GM12891 (cell line): Measurements from ENCODE around the gene ISG15.

Experiments used
- POLR2A ChIP-seq: IDR thresholded peaks from 2 replicates; pipeline ENCODE4 v1.6.1; 2011; ENCODE audit warnings: low read depth, low read length, control low read depth
- POLR2AphosphoS5 ChIP-seq: IDR thresholded peaks from 2 replicates; pipeline ENCODE4 v1.6.1; 2011; ENCODE audit warnings: low read depth, low read length, control low read depth
- SPI1 ChIP-seq: IDR thresholded peaks from 2 replicates; pipeline ENCODE4 v1.6.1; 2011; ENCODE audit warnings: low read depth, low read length, control low read depth
- TAF1 ChIP-seq: IDR thresholded peaks from 2 replicates; pipeline ENCODE4 v1.6.1; 2011; ENCODE audit warnings: low read depth, low read length, control low read depth

- no peak for TF ChIP-seq POLR2A
- no peak for TF ChIP-seq TAF1
- TF ChIP-seq POLR2AphosphoS5, result no peak
- no peak for TF ChIP-seq SPI1
These were observed 40.4 kb downstream of the ISG15 start for GRCh38 chr1:1053682-1054081.
